Fibroblast of pulmonary artery (primary cell): Measurements from ENCODE around the gene DPP6.

Source experiments
- DNase-seq: peaks from one replicate; pipeline ENCODE4 v3.0.0-alpha.2; 2010; ENCODE audit warnings: low read depth
- H3K4me3 ChIP-seq: replicated peaks from 2 replicates; pipeline ENCODE4 v1.5.1; 2011; ENCODE audit warnings: low read depth, mild to moderate bottlenecking, control low read depth, low read length, moderate library complexity
- TF ChIP-seq, protein P1 (sequence below): IDR thresholded peaks from 2 replicates; pipeline ENCODE4 v1.5.1; 2011; ENCODE audit warnings: mild to moderate bottlenecking, control low read depth, low read length, inconsistent platforms; ENCODE audit errors: missing control alignments

Gene DPP6

DNA sequence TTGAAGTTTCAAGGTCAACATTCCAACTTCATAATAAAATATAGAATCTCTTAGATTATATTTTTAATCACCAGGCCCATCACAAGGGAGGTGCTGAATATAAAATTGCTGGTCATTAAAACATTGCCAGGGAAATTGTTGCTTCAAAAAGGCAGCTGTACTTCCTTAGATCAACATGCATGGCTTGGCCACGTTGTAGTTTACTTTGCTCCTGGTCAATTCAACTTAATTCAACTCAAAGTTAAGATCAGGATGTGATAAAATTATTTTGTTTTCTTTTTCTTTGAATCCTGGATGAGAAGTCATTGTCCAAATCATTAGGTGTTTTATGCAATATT lies 633.3 kb downstream of the DPP6 start:
- TF ChIP-seq, protein P1, sequence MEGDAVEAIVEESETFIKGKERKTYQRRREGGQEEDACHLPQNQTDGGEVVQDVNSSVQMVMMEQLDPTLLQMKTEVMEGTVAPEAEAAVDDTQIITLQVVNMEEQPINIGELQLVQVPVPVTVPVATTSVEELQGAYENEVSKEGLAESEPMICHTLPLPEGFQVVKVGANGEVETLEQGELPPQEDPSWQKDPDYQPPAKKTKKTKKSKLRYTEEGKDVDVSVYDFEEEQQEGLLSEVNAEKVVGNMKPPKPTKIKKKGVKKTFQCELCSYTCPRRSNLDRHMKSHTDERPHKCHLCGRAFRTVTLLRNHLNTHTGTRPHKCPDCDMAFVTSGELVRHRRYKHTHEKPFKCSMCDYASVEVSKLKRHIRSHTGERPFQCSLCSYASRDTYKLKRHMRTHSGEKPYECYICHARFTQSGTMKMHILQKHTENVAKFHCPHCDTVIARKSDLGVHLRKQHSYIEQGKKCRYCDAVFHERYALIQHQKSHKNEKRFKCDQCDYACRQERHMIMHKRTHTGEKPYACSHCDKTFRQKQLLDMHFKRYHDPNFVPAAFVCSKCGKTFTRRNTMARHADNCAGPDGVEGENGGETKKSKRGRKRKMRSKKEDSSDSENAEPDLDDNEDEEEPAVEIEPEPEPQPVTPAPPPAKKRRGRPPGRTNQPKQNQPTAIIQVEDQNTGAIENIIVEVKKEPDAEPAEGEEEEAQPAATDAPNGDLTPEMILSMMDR: no peak
- no peak for DNase-seq
- H3K4me3 ChIP-seq: no peak overlapping the region

DNA sequence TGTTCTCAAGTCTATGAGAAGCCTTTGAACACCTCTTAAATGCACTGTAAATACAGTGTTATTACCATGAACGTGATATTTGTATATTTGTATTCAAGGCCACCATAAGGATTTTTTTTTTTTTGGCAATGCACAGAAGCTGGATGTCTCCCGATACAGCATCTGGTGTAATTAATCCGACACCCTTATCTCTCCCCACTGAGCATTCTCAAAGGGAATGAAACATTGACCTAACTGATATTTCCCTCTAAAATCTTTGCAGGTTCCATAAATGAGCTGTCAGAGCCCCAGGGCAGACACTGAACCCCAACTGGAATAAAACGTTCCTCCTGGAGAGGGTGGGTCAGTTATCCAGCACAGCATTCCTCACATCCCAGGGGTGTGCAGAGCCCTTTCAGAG lies 634.1 kb downstream of the DPP6 start:
- TF ChIP-seq, protein P1: no peak
- no peak overlapping the region for H3K4me3 ChIP-seq
- DNase-seq: no peak

DNA sequence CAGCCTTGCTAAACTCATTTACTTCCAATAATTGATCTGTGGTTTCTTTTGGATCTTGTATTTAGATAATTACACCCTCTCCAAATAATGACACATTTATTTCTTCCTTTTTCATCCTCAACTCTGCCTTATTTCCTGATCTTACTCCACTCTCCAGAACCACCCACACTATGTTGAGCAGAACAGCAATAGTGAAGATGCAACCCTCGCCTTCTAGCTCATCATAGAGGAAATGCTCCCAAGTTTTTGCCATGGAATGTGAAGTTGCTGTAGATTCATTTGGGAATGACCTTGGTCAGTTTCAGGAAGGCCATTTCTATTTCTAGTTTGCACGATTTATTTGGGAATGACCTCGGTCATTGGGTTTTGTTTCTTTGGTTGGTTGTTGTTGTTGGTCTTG lies 636.8 kb downstream of the DPP6 start:
- TF ChIP-seq, protein P1: no peak
- no peak for DNase-seq
- no peak overlapping the region for H3K4me3 ChIP-seq

DNA sequence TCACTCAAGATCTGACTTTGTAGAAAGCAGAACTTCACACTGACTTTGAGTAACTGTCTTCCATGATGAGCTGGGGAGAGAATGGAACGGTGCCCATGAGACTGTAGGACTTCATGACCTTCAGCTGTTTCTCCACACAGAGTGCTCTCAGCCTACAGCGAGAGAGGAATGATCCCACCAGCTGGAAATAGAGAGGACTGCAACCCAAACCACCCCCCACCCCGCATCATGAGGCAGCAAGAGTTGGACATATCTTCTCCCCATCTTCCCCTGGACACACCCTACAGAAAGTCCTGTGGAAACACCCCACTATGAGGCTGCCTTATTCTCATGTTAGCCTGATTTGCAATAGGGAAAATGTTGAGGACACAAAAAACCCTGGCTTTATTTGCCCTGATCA lies 638.2 kb downstream of the DPP6 start:
- TF ChIP-seq, protein P1: no peak
- no peak overlapping the region for H3K4me3 ChIP-seq
- DNase-seq: no peak

DNA sequence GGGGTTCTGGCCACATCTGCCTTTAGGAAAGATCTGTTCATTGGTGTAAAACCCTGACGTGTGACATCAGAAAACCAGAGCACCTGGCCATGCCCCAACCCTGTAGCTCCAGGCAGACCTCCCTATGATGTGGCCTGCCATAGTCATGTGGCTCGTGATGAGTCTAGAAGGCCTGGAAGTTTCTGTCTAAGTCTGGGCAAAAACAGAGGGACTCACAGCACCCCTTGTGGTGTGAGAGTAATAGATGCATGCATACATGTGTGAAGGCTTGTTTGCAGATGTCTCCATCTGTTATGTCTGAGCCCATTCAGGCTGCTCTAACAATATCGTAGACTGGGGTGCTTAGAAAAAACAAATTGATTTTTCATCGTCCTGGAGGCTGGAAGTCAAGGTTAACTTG lies 641.5 kb downstream of the DPP6 start:
- DNase-seq: no peak
- no peak overlapping the region for H3K4me3 ChIP-seq
- TF ChIP-seq, protein P1: no peak

DNA sequence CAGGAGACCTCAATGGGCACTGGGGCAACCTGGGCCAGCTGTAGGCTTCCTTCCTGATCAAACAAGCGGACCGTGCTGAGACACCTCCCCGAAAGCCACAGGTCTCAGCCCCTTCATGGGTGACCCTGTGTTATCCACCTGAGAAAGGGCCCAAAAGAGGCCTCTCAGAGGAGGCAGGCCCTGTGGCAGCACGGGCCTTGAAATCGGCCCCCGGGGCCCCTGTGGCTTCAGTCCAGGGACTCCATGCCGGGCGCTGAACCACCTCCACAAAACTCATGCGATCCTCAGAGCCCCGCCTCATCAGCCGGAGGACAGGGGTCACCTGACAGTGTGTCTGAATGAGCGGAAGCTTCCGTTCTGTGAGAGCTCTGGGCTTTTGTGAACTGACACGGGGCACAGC lies 643.6 kb downstream of the DPP6 start:
- TF ChIP-seq, protein P1: no peak
- no peak for DNase-seq
- no peak overlapping the region for H3K4me3 ChIP-seq

DNA sequence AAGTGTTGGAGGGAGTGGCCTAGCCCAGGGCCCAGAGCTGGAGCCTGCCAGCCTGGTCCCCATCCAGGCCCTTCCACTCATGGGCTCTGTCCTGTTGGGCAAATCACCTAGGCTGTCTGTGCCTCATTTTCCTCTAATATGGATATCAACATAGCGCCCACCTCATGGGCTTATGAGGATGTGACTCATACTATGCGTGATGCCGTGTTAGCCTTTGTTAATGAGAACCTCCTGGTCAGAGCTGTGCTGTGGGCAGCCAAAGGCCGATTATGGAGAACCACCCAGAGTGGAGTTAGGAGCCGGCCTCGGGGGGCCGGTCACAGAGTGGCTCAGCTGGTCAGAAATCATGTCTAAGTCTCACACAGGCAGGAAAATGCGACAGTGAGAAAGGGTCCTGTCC lies 644.4 kb downstream of the DPP6 start:
- no peak for DNase-seq
- no peak overlapping the region for H3K4me3 ChIP-seq
- TF ChIP-seq, protein P1: no peak
